ENCODE results near the gene KCNA2. TPM values are rescaled to one million over a fixed set of nuclear protein-coding genes. Genes with fewer than 3 reads are reported as not detected.

KCNA2 gene
- total RNA-seq, 2 donors from 2014 or later = 1.3 TPM

DNA sequence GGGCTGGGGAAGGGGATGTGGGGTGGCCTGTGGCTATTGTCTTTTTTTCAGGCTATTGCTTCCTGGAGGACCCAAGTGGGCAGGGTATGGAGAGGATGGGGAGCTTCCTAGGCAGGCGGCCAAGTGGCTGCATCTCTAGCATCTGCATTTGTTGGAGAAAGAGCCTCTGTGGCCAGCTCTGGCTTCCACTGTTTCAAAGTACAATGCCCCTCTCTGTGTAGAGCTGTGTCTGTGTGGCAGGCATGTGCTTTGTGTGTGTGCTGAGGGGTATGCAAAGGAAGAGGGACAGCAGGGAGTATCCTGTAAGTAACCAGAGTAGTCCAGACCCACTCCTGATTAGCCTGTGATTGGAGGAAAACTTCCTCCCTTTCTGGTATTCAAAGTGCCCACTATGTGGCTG lies 40.6 kb downstream of the KCNA2 start:
- Histone ChIP-seq H3K9me3 (no peaks in the 10 kb centered on the region), H3K4me3 (no peak overlapping the region), H3K27ac (no peak overlapping the region), H3K4me1 (no peaks in the 10 kb centered on the region), H3K27me3 (no peaks in the 10 kb centered on the region), H3K36me3 (replicated peaks in 1 of 2; ENCODE audit: insufficient read depth in 1 of 2, low read depth in 2 of 2) (no peaks in the 10 kb centered on the region)
- no peak for DNase-seq
- WGBS, 2 donors = 57 to 81% methylated on average over 1 of the region's 1 CpG
- ATAC-seq = no peak
- no peak for TF ChIP-seq CTCF (IDR thresholded peaks at IDR 0.05)
- no peak for TF ChIP-seq POLR2A (IDR thresholded peaks at IDR 0.05)
- intact Hi-C loops (cut with DNase I) = no loop called here

DNA sequence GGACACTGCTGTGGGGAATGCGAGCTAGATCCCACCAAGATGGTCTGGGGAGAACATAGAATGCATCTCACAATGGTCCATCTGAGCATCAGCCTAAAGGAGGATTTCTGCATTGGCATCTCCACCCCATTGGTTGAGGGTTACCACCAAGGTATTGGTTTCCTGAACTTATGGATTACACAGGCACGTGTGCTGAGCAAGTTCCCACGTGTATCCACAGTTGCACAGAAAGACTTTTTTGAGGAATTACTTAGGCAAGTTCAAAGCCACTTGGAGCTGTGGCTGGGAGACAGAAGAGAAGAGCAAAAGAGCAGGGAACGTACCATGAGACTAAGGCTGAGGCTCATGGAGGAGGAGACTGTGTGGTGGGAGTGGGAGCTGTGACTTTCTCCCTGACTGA lies 43.1 kb downstream of the KCNA2 start:
- intact Hi-C loops (cut with DNase I) = no loop called here
- no peaks in the 10 kb centered on the region for H3K36me3 ChIP-seq (replicated peaks in 1 of 2; ENCODE audit: insufficient read depth in 1 of 2, low read depth in 2 of 2)
- no peaks in the 10 kb centered on the region for H3K4me1 ChIP-seq
- DNase-seq (no peak), ATAC-seq (no peak)
- H3K27ac ChIP-seq = no peak overlapping the region
- no peaks in the 10 kb centered on the region for H3K9me3 ChIP-seq
- WGBS, 2 donors = 64 to 79% methylated on average over 4 of the region's 4 CpGs
- TF ChIP-seq CTCF (IDR thresholded peaks at IDR 0.05) = no peak
- TF ChIP-seq POLR2A (IDR thresholded peaks at IDR 0.05) = no peak
- no peaks in the 10 kb centered on the region for H3K27me3 ChIP-seq
- H3K4me3 ChIP-seq = no peak overlapping the region

GRCh38 chr1:110561596-110561995 lies 44.6 kb downstream of the KCNA2 start:
- H3K27me3 ChIP-seq = no peaks in the 10 kb centered on the region
- DNase-seq = no peak
- TF ChIP-seq CTCF (IDR thresholded peaks at IDR 0.05) (no peak), POLR2A (IDR thresholded peaks at IDR 0.05) (no peak)
- H3K4me3 ChIP-seq = no peak overlapping the region
- intact Hi-C loops (cut with DNase I) = no loop called here
- H3K27ac ChIP-seq = no peak overlapping the region
- no peaks in the 10 kb centered on the region for H3K9me3 ChIP-seq
- H3K4me1 ChIP-seq = no peaks in the 10 kb centered on the region
- WGBS, 2 donors = 74 to 92% methylated on average over 2 to 7 of the region's 7 CpGs
- no peak for ATAC-seq
- no peaks in the 10 kb centered on the region for H3K36me3 ChIP-seq (replicated peaks in 1 of 2; ENCODE audit: insufficient read depth in 1 of 2, low read depth in 2 of 2)

GRCh38 chr1:110559157-110559556 lies 47.0 kb downstream of the KCNA2 start:
- Histone ChIP-seq H3K9me3 (no peaks in the 10 kb centered on the region), H3K36me3 (replicated peaks in 1 of 2; ENCODE audit: insufficient read depth in 1 of 2, low read depth in 2 of 2) (no peaks in the 10 kb centered on the region), H3K27ac (no peak overlapping the region), H3K4me3 (no peak overlapping the region), H3K4me1 (peaks cover 8% of the 10 kb centered on the region), H3K27me3 (no peaks in the 10 kb centered on the region)
- DNase-seq = no peak
- intact Hi-C loops (cut with DNase I) = loop anchor here (5.0 kb wide), 1 partner anchor 53 kb away; no protein-coding TSS in a partner anchor
- no peak for ATAC-seq
- no peak for TF ChIP-seq CTCF (IDR thresholded peaks at IDR 0.05)
- 53 to 56% methylated on average over 4 of the region's 4 CpGs for whole genome bisulfite sequencing, 2 donors

DNA sequence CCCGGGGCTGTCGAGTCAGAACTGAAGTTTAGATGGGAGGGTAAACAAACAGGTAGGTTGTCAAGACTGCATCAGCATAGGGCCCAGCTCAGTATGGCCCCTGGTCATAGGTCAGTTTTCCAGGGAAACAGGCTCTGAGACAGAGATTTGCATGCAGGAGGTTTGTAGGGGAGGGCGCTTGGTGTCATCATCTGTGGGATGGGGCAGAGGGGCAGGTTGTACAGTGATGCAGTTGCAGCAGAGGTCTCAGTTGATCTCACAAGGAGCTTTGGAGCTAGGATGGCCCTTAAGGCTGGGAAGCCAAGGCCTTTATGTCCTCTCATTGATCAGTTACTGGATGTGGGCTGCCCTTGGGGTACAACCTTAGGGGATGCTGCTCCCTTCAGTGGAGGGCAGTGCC lies 48.7 kb downstream of the KCNA2 start:
- TF ChIP-seq CTCF (IDR thresholded peaks at IDR 0.05) (no peak), POLR2A (IDR thresholded peaks at IDR 0.05) (no peak)
- Histone ChIP-seq H3K27me3 (no peaks in the 10 kb centered on the region), H3K27ac (no peak overlapping the region), H3K9me3 (no peaks in the 10 kb centered on the region), H3K36me3 (replicated peaks in 1 of 2; ENCODE audit: insufficient read depth in 1 of 2, low read depth in 2 of 2) (no peaks in the 10 kb centered on the region), H3K4me3 (no peak overlapping the region), H3K4me1 (peaks cover 8% of the 10 kb centered on the region)
- DNase-seq = no peak
- intact Hi-C loops (cut with DNase I) = loop anchor here (5.0 kb wide), 1 partner anchor 55 kb away; no protein-coding TSS in a partner anchor
- WGBS, 2 donors = 56% methylated on average over 3 of the region's 3 CpGs
- no peak for ATAC-seq
